HCT116 (cell line): ENCODE results near the gene CORO6. TPM values are rescaled to one million over a fixed set of nuclear protein-coding genes. Genes with fewer than 3 reads are reported as not detected.

Source experiments
- ATAC-seq: fragments of 200-7000 bp; cut with Tn5 transposase; 2 replicates; pipeline ENCODE4 v1.9.1; 2020; ENCODE audit warnings: mild to moderate bottlenecking, moderate library complexity
- BruUV-seq: library from RNA; stranded (reverse); fragments of 400-500 nt; replicated peaks from 2 replicates; lab custom pipeline; 2021; lab: Mats Ljungman, UMichigan
- CTCF ChIA-PET: fragments of 300-600 bp; sonication (Branson Sonifier 250); formaldehyde crosslinking; loops from one replicate; lab custom pipeline; 2021; ENCODE audit warnings: antibody characterized with exemption; lab: Charles Lee
- POLR2A ChIA-PET: fragments of 300-600, 350-600 bp; sonication (Branson Sonifier 250); formaldehyde crosslinking; loops from one replicate; lab custom pipeline; 2021; ENCODE audit warnings: antibody characterized with exemption; lab: Charles Lee
- RAD21 ChIA-PET, 2 experiments: fragments of 300-600 bp; sonication (Branson Sonifier 250); formaldehyde crosslinking; loops; one replicate each; lab custom pipeline; 2023; ENCODE audit warnings: low total read pairs in 2 of 2; ENCODE audit not compliant: uncharacterized antibody in 2 of 2, unreplicated experiment in 2 of 2, low non-redundant PET in 1 of 2; lab: Charles Lee
- DNase-seq: peaks from one replicate; pipeline ENCODE4 v3.0.0-alpha.2; 2010; ENCODE audit warnings: low read depth, low spot score
- H2AFZ ChIP-seq: fragments of 200-600 bp; shearing (Covaris generic), sonication (generic); 2 replicates; pipeline ENCODE4 v1.6.1; 2017; ENCODE audit warnings: low read depth, mixed run types, mixed read lengths, antibody characterized with exemption, low read length; ENCODE audit not compliant: poor library complexity, severe bottlenecking
- H3K27ac ChIP-seq: 2 replicates; pipeline ENCODE4 v1.5.1; 2012; ENCODE audit warnings: low read depth, low read length
- H3K27me3 ChIP-seq: fragments of 200-600 bp; sonication (generic); 2 replicates; pipeline ENCODE4 v1.6.1; 2016; ENCODE audit warnings: mixed run types, low read length, mixed read lengths; ENCODE audit not compliant: insufficient read depth
- H3K36me3 ChIP-seq, 2 experiments: fragments of 200-500 bp in 1 of 2; fragments of 200-600 bp in 1 of 2; sonication (Bioruptor generic) in 1 of 2; sonication (generic) in 1 of 2; 2 replicates each; pipeline versions ENCODE4 v1.5.1 to v1.6.1; 2014 to 2016; ENCODE audit warnings: low read length in 2 of 2, inconsistent platforms in 1 of 2, mixed read lengths in 1 of 2, mixed run types in 1 of 2; ENCODE audit not compliant: insufficient read depth in 2 of 2, control insufficient read depth in 1 of 2
- H3K4me1 ChIP-seq, 2 experiments: fragments of 200-600 bp in 1 of 2; sonication (generic) in 1 of 2; 2 replicates each; pipeline versions ENCODE4 v1.5.1 to v1.6.1; 2012 to 2017; ENCODE audit warnings: low read length in 2 of 2, inconsistent platforms in 1 of 2, mild to moderate bottlenecking in 1 of 2, mixed read lengths in 1 of 2, mixed run types in 1 of 2, moderate library complexity in 1 of 2; ENCODE audit not compliant: insufficient read depth in 2 of 2, control insufficient read depth in 1 of 2
- H3K4me2 ChIP-seq: fragments of 200-600 bp; sonication (generic); 2 replicates; pipeline ENCODE4 v1.6.1; 2017; ENCODE audit warnings: mixed run types, low read length, mixed read lengths
- H3K4me3 ChIP-seq, 2 experiments: fragments of 200-600 bp in 1 of 2; sonication (generic) in 1 of 2; replicated peaks in 1 of 2; 2 replicates each; pipeline ENCODE4 v1.5.1; 2011 to 2016; ENCODE audit warnings: low read length in 2 of 2, control low read depth in 1 of 2, low read depth in 1 of 2, mild to moderate bottlenecking in 1 of 2, mixed read lengths in 1 of 2, mixed run types in 1 of 2
- H3K79me2 ChIP-seq: fragments of 200-600 bp; sonication (generic); 2 replicates; pipeline ENCODE4 v1.6.1; 2017; ENCODE audit warnings: mild to moderate bottlenecking, mixed run types, low read length, moderate library complexity, mixed read lengths; ENCODE audit not compliant: insufficient read depth
- H3K9ac ChIP-seq: fragments of 200-600 bp; sonication (generic); 2 replicates; pipeline ENCODE4 v1.6.1; 2016; ENCODE audit warnings: low read length, mixed read lengths
- H3K9me2 ChIP-seq: fragments of 200-600 bp; sonication (generic), shearing (Covaris generic); 2 replicates; pipeline ENCODE4 v1.6.1; 2017; ENCODE audit warnings: mixed run types, mild to moderate bottlenecking, moderate library complexity; ENCODE audit not compliant: insufficient read depth
- H3K9me3 ChIP-seq, 2 experiments: fragments of 200-500 bp in 1 of 2; fragments of 200-600 bp in 1 of 2; sonication (Bioruptor generic) in 1 of 2; sonication (generic) in 1 of 2; 2 replicates each; pipeline ENCODE4 v1.6.1; 2014 to 2017; ENCODE audit warnings: low read length in 2 of 2, mixed read lengths in 2 of 2, inconsistent platforms in 1 of 2, low read depth in 1 of 2, mild to moderate bottlenecking in 1 of 2, mixed run types in 1 of 2, moderate library complexity in 1 of 2; ENCODE audit not compliant: control insufficient read depth in 1 of 2, insufficient read depth in 1 of 2
- H4K20me1 ChIP-seq: fragments of 200-600 bp; sonication (generic), shearing (Covaris generic); 2 replicates; pipeline ENCODE4 v1.6.1; 2017; ENCODE audit warnings: mixed run types, mild to moderate bottlenecking, moderate library complexity; ENCODE audit not compliant: insufficient read depth
- CBX3 ChIP-seq: IDR thresholded peaks from 2 replicates; pipeline ENCODE4 v1.6.1; 2012; ENCODE audit warnings: low read depth
- CEBPB ChIP-seq: IDR thresholded peaks from 2 replicates; pipeline ENCODE4 v1.6.1; 2012; ENCODE audit warnings: low read depth
- CTCF ChIP-seq, 3 experiments: fragments of 200-600 bp in 1 of 3; sonication (generic) in 1 of 3; IDR thresholded peaks in 2 of 3; conservative IDR thresholded peaks in 1 of 3; 2 replicates each; pipeline ENCODE4 v1.5.1; 2012 to 2017; ENCODE audit warnings: low read depth in 2 of 3, low read length in 2 of 3, antibody characterized with exemption in 1 of 3, borderline replicate concordance in 1 of 3, control low read depth in 1 of 3, mild to moderate bottlenecking in 1 of 3, mixed read lengths in 1 of 3, mixed run types in 1 of 3, moderate library complexity in 1 of 3; ENCODE audit not compliant: insufficient read depth in 1 of 3
- EGR1 ChIP-seq: IDR thresholded peaks from 2 replicates; pipeline ENCODE4 v1.6.1; 2012; ENCODE audit warnings: low read depth
- ELF1 ChIP-seq: IDR thresholded peaks from 2 replicates; pipeline ENCODE4 v1.6.1; 2012; ENCODE audit warnings: low read depth, borderline replicate concordance
- FOSL1 ChIP-seq: IDR thresholded peaks from 2 replicates; pipeline ENCODE4 v1.6.1; 2012; ENCODE audit warnings: low read depth
- JUND ChIP-seq: IDR thresholded peaks from 2 replicates; pipeline ENCODE4 v1.6.1; 2012
- POLR2AphosphoS5 ChIP-seq: IDR thresholded peaks from 2 replicates; pipeline ENCODE4 v1.6.1; 2011; ENCODE audit warnings: mild to moderate bottlenecking, low read depth, low read length, moderate library complexity
- RAD21 ChIP-seq: IDR thresholded peaks from 2 replicates; pipeline ENCODE4 v1.6.1; 2012; ENCODE audit warnings: low read depth, mild to moderate bottlenecking
- ZBTB33 ChIP-seq: IDR thresholded peaks from 2 replicates; pipeline ENCODE4 v1.6.1; 2011; ENCODE audit warnings: mild to moderate bottlenecking, low read length, moderate library complexity; ENCODE audit not compliant: insufficient replicate concordance; ENCODE audit errors: extremely low read depth
- ZNF274 ChIP-seq: fragments of 200-500 bp; sonication (Bioruptor generic); IDR thresholded peaks from 2 replicates; pipeline ENCODE4 v1.6.1; 2014; ENCODE audit warnings: mild to moderate bottlenecking, low read depth, low read length, inconsistent platforms
- intact Hi-C: fragments of 100-400 bp; cut with micrococcal nuclease; formaldehyde crosslinking; loops from 2 replicates; pipeline ENCODE4 v1.10.0; 2022
- total RNA-seq: library from RNA; stranded (reverse); gene quantifications from one replicate; pipeline ENCODE4 v1.2.1, GENCODE V29; 2021; ENCODE audit not compliant: unreplicated experiment

The CORO6 gene
- total RNA-seq, 1 experiment from 2014 or later = 8.7 TPM

- no peaks in the 10 kb centered on the region for H3K27me3 ChIP-seq
- BruUV-seq = no TSS peak
- no peaks in the 10 kb centered on the region for H3K36me3 ChIP-seq
- no peaks in the 10 kb centered on the region for H3K9me2 ChIP-seq
- H3K4me3 ChIP-seq = no peak overlapping the region
- ChIA-PET RAD21 (no interaction called here), CTCF (interaction anchor here (4.2 kb wide), 1 partner anchor 23 kb away, joined by 57 read pairs; the partner anchor contains the start of gene ANKRD13B), POLR2A (no interaction called here)
- H3K79me2 ChIP-seq = no peaks in the 10 kb centered on the region
- no peaks in the 10 kb centered on the region for H3K9me3 ChIP-seq
- no peak overlapping the region for H3K27ac ChIP-seq
- ATAC-seq = no peak
- H3K4me1 ChIP-seq = peaks cover 28 to 43% of the 10 kb centered on the region in 2 experiments
- TF ChIP-seq EGR1 = no peak
- no peak for TF ChIP-seq CTCF (IDR thresholded peaks at IDR 0.05 in 2 of 3, conservative IDR thresholded peaks at IDR 0.05 in 1 of 3; ENCODE audit: borderline replicate concordance in 1 of 3, insufficient read depth in 1 of 3, low read depth in 2 of 3, low read length in 2 of 3)
- TF ChIP-seq ZBTB33 = no peak
- TF ChIP-seq FOSL1 = no peak
- no peak for TF ChIP-seq ZNF274
- no peak for TF ChIP-seq ELF1
- TF ChIP-seq JUND = no peak
- TF ChIP-seq POLR2AphosphoS5 = no peak
- TF ChIP-seq RAD21 = no peak
- no peak for TF ChIP-seq CBX3
- TF ChIP-seq CEBPB = no peak
- TF ChIP-seq, all 23 proteins: peak for 0
- Histone ChIP-seq H4K20me1 (no peaks in the 10 kb centered on the region), H3K9ac (no peak overlapping the region), H3K4me2 (no peak overlapping the region), H2AFZ (no peak overlapping the region)
- intact Hi-C loops = no loop called here
- no peak for DNase-seq
These were observed 7.7 kb downstream of the CORO6 start for GRCh38 chr17:29615048-29615385.
